ENCODE data around the gene POLR1G.

GRCh38 chr19:45428384-45429231 lies 22.2 kb downstream of the POLR1G start:
- TF ChIP-seq FOXJ3 (CRISPR knock-in tag; IDR thresholded peaks at IDR 0.05), result no peak
- no peak for TF ChIP-seq REST (IDR thresholded peaks at IDR 0.05; ENCODE audit: low read depth, low read length)
- TF ChIP-seq SMC3 (IDR thresholded peaks at IDR 0.05; ENCODE audit: low read depth, low read length), result no peak
- peak; percentile 63 for TF ChIP-seq CTCF (IDR thresholded peaks at IDR 0.05)
- no peak for TF ChIP-seq EZH2phosphoT487 (IDR thresholded peaks at IDR 0.05; ENCODE audit: borderline replicate concordance, low read depth)
- no peak for TF ChIP-seq TEAD4 (IDR thresholded peaks at IDR 0.05; ENCODE audit: borderline replicate concordance, insufficient read depth)
- no peak for TF ChIP-seq EP300 (IDR thresholded peaks at IDR 0.05; ENCODE audit: borderline replicate concordance in 1 of 2, low read depth in 1 of 2, low read length in 1 of 2)
- TF ChIP-seq RAD21 (IDR thresholded peaks at IDR 0.05; ENCODE audit: low read length), result no peak
- no peak for TF ChIP-seq POLR2AphosphoS5 (IDR thresholded peaks at IDR 0.05; ENCODE audit: low read depth, low read length)
- no peak for TF ChIP-seq NFIC (IDR thresholded peaks at IDR 0.05; ENCODE audit: borderline replicate concordance)
- no peak for TF ChIP-seq MXI1 (IDR thresholded peaks at IDR 0.05; ENCODE audit: low read depth, low read length)
